Fibroblast of mammary gland (primary cell): Measurements from ENCODE around the gene APOO.

Source experiments
- DNase-seq: peaks from one replicate; pipeline ENCODE4 v3.0.0-alpha.2; 2010; ENCODE audit warnings: low read depth
- H3K4me3 ChIP-seq: 2 replicates; pipeline ENCODE4 v1.5.1; 2011; ENCODE audit warnings: low read depth, mild to moderate bottlenecking, low read length, moderate library complexity; ENCODE audit not compliant: control insufficient read depth
- TF ChIP-seq, protein P1 (sequence below): conservative IDR thresholded peaks from 2 replicates; pipeline ENCODE4 v1.5.1; 2011; ENCODE audit warnings: low read depth, low read length, inconsistent platforms; ENCODE audit not compliant: control insufficient read depth, insufficient read depth

APOO gene

GRCh38 chrX:23854122-23854521 is 53.6 kb downstream of the APOO start:
- no peak for DNase-seq
- TF ChIP-seq, protein P1, sequence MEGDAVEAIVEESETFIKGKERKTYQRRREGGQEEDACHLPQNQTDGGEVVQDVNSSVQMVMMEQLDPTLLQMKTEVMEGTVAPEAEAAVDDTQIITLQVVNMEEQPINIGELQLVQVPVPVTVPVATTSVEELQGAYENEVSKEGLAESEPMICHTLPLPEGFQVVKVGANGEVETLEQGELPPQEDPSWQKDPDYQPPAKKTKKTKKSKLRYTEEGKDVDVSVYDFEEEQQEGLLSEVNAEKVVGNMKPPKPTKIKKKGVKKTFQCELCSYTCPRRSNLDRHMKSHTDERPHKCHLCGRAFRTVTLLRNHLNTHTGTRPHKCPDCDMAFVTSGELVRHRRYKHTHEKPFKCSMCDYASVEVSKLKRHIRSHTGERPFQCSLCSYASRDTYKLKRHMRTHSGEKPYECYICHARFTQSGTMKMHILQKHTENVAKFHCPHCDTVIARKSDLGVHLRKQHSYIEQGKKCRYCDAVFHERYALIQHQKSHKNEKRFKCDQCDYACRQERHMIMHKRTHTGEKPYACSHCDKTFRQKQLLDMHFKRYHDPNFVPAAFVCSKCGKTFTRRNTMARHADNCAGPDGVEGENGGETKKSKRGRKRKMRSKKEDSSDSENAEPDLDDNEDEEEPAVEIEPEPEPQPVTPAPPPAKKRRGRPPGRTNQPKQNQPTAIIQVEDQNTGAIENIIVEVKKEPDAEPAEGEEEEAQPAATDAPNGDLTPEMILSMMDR, result no peak
- H3K4me3 ChIP-seq, result no peak overlapping the region

DNA sequence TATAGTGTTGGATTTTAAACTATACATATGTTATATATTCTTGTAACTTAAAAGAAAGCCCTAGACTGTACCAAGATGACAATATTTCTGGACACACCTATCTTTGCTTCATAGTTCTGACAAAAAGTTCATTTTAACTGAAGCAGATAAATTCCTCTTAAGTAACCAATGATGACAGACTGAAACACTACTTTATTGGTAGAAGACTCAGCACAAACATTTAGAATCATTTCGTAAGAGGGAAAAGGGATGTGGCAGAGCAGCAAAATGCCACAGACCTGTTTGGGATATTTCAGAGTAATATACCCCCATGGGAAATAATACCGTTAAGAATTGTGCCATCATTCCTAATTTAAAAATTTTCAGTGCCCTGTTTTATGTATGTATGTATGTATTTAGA is 56.2 kb downstream of the APOO start:
- TF ChIP-seq, protein P1, result no peak
- no peak overlapping the region for H3K4me3 ChIP-seq
- DNase-seq, result no peak

DNA sequence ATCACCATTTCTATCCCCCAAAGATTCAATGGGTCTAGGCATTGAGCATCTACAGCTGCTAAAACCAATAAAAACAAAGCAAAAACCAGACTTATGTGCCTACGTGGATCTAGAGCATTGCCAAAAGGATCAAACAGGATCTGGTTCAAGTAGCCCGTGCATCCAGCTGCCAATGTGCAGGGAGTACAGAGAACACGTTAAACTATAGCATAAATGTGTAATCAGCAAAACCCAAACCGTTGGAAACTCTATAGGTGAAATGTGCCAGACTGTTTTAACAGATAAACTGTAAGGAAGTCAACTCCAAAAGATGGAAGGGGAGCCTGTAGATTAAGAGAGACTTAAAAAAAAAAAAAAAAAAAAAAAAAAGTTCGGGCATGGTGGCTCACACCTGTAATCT is 58.5 kb downstream of the APOO start:
- H3K4me3 ChIP-seq, result no peak overlapping the region
- TF ChIP-seq, protein P1, result no peak
- DNase-seq, result no peak

GRCh38 chrX:23845351-23845817 is 62.4 kb downstream of the APOO start:
- no peak overlapping the region for H3K4me3 ChIP-seq
- TF ChIP-seq, protein P1, result no peak
- DNase-seq, result no peak

- peak; percentile 57 for DNase-seq
- H3K4me3 ChIP-seq, result no peak overlapping the region
- TF ChIP-seq, protein P1, result no peak
Measured at GRCh38 chrX:23844502-23845138, 63.1 kb downstream of the APOO start.

DNA sequence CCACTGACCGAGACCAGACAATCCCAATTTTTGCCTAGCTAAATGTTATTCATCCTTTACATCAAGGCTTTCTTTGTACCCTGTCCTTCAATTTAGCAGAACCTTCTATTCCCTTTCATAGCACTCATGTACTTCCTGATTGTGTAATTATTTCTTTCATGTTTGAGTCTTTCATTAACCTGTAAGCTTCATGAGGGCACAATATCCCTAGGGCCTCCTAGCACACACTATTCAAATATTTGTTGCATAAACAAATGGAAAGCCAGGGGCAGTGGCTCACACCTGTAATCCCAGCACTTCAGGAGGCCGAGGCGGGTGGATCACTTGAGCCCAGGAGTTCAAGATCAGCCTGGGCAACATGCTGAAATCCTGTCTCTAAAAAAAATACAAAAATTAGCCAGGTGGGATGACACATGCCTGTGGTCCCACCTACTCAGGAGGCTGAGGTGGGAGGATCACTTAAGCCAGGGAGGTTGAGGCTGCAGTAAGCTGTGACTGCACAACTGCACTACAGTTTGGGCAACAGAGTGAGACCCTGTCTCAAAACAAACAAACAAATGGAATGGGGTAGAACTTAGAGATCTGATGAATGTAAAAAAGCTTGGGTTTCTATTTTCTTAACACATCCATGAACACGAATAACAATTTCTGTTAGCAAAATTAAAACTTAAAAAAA is 65.8 kb downstream of the APOO start:
- no peak overlapping the region for H3K4me3 ChIP-seq

More for the DNA sequence above, 65.8 kb downstream of the APOO start:
- no peak for DNase-seq
- TF ChIP-seq, protein P1, result no peak
